GM18873 (cell line): Measurements from ENCODE around the gene SUMO3.

Experiments
- ATAC-seq: cut with Tn5 transposase; IDR thresholded peaks from one replicate; pipeline ENCODE4 v1.9.1; 2021; ENCODE audit warnings: mild to moderate bottlenecking, moderate library complexity, moderate number of reproducible peaks; ENCODE audit not compliant: unreplicated experiment, low FRiP score

SUMO3 gene

GRCh38 chr21:44831227-44831860 is 13.5 kb upstream of the SUMO3 start:
- no peak for ATAC-seq

DNA sequence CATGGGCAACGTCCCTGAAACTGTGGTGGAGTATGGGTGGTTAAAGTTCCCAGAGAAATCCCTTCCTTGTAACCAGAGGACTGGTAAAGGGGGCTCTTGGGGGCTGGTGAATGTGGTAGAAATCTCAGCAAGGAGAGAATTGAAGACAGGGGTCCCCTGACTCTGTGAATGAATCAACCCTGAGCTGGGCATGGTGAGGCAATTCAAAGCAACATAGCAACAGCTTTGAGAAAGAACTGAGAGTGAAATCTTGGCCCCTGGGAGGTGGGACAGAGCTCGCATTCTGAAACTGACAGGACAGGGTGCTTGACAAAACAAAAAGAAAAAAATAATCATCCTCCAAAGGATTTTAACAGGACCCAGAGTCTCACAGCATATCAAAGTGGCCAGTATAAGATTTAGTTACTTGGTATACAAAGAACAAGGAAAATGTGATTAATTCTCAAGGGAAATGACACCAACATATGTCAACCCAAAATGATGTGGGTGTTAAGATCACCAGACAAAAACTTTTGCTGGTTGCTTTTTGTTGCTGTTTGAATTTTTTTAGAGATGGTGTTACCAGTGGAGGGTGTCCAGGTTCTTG is 11.7 kb upstream of the SUMO3 start:
- ATAC-seq = no peak

DNA sequence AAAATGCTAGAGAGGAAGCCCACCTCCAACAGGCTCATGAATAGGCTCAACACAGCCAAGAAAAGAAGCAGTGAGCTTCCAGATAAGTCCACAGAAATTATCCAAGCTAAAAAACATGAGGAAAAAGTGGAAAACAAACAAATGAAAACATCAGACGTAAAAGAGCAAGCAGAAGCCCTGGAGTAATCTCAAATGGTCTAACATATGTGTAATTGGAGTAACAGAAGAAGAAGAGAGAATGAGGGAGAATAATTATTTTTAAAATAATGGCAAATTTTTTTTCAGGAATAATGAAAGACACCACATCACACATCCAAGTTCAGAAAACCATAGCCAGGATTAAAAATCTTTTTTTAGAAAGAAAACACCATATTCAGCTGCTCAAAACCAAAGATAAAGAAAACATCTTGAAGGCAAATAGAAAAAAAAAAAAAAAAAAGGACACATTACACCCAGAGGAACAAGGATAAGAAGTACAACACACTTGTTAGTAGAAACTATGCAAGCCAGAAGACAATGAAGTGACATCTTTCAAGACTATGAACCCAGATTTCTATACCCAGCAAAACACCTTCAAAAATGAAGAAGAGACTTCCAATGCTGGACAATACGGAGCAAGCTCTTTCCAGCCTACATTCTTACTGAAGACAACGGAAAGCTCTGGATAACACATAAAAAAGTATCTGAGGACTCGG is 10.6 kb upstream of the SUMO3 start:
- ATAC-seq = no peak

DNA sequence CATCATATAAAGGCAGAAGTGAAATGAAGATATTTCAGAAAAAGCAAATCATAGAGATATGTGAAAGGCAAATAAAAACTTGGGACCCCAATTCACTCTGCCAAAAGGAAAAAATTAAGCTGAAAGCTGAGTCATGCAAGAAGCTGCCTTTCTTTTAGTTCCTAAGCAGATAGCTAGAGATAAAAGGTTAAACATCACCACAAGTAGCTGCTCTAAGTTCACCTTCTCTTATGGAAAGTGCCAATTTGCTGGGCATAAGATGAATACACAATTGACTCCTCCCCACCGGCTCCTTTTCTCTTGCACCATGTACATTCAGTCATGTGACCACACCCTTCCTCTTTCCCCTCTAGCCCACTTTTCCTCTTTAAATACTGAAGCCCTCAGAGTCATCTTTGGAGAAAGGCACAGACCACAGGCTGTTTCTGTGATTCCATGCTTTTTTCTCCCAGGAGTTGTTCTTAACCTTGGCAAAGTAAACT is 5.4 kb upstream of the SUMO3 start:
- no peak for ATAC-seq

- no peak for ATAC-seq
Observed at GRCh38 chr21:44822484-44823178, 4.8 kb upstream of the SUMO3 start.

- ATAC-seq = no peak
Observed at GRCh38 chr21:44820851-44821250, 3.0 kb upstream of the SUMO3 start.

DNA sequence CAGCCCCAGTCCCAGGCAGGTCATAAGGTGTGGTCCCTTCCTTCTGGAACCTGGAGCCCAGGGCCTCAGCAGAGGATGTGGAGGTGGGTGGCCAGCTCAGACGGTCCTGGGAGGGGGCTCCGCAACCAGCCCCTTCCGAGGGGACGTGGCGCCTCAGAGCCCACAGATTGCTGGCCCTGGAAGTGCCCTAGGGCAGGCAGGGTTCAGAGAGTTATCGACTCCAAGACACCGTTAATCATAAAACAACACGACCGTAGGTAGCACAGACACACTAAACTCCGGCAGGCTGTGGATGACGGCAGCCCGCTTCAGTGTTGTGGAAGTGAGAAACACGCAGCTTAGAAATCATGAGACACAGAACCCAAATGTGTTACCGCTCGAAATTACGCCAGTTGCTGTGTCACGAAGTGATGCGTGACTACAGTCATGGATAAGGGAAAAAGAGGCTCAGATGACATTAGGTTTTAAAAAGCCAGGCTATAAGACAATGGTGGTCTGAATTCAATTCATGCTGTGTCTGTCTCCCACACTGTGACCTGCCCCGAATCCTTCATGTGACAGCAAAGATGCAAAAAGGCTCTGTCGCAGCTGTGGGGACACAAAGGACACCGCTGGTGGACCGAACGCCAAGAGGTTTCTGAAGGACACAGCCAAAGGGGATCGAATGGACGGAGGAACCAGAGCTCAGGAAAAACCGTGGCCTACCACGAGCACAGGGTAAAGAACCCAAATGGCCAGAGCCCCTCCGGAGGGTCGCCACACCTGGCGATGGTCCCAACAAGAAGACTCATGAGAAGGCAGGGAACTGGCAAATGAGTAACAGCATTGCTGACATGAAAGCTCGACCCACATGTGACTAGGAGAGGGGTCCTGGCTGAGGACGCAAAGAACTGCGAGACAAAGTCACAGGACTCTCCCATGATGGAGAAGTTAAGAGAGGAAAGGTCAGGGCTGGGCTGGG is 1.7 kb upstream of the SUMO3 start:
- no peak for ATAC-seq

- ATAC-seq = no peak
Observed at GRCh38 chr21:44818640-44819011, 764 bp upstream of the SUMO3 start.

DNA sequence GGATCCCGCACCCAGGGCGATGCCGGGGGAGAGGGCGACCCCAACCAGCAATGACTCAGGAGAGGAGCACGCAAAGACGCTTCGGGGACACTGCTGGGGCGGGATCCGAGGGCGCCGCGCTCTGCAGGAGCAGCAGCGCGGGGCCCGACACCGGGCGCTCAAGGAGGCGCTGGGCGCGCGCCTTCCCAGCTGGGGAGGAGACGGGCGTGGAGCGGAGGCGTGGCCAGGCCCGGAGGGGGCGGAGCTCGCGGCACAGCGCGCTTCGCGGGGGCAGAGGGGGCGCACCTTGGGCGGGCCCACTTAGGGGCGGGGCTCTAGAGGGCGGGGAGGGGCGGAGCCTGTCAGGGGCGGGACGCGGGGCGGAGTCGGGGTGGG is 369 bp downstream of the SUMO3 start:
- ATAC-seq = no peak

DNA sequence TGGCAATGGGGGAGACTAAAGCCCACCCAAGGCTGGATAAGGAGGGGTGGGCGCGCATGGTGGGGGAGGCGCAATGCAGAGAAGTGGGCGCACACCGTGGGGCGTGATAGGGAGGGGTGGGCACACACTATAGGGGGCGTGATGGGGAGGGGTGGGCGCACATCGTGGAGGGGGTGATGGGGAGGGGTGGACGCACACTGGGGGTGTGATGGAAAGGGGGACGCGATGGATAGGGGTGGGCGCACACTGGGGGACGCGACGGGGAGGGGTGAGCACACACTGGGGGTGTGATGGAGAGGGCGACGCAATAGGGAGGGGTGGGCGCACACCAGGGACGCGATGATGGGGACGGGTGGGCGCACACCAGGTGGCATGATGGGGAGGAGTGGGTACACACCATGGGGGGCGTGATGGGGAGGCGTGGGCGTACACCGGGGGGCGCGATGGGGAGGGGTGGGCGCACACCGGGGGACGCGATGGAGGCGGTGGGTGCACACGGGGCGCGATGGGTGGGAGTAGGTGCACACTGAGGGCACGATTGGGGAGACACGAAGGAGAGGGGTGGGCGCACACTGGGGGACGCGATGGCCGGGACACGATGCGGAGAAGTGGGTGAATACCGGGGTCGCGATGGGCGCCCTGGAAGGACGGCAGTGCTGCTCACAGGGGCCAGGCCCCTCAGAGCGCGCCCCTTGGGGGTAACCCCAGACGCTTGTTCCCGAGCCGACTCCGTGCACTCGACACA is 929 bp downstream of the SUMO3 start:
- no peak for ATAC-seq

DNA sequence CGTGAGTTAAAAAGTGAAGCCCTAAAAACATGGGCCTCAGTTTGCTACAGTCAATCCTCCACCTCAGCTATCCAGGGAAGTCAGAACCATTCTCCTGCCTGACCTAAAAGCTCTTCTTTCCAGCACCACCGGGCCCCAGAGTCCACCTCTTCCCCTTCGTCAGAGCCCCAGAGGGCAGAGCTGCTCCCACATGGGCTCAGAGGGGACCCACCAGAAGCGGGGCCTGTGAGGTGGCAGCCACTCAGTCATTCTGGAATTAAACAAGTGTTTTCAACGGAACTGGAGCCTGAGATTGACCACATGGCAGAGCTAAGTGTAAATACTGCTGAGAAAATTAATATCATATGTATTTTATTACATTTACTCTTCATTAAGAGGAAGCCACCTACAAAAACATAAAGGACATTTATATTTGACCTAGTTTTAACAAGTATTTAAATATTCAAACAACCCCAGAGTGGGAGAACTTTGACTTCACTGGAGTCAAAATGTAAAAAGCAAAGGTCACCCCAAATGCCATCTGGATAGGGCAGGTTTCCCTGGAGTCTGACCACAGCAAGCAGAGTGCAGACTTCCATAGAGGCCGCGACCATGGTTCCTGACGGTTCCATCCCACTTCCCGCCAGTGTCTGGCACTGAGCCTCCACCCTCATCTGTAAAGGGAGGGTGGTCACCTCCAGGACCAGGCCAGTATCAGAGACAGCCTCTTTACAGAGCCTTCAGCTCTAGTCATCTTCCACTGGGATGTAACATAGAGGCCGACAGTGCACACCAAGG is 1.8 kb downstream of the SUMO3 start:
- no peak for ATAC-seq

GRCh38 chr21:44815225-44815624 is 2.6 kb downstream of the SUMO3 start:
- ATAC-seq = no peak

- ATAC-seq = no peak
Observed at GRCh38 chr21:44814498-44815023, 3.3 kb downstream of the SUMO3 start.

DNA sequence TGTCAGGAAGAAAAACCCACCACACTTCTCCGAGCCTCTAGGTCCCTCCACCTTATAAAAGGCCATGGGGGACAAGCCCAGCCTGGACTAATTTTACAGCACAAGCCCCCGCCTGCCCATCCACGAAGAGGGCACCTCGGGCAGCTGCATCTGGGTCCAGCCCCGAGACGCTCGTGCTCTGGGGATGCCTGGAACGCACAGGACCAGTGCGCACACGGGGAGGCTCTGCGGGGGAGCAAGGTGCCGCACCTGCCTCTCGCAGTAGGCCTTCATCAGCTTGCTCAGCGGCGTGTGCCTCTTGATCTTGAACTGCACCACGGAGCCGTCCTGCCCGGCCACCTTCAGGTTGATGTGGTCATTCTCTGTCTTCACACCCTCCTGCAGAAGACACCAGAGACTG is 4.1 kb downstream of the SUMO3 start:
- ATAC-seq = no peak

DNA sequence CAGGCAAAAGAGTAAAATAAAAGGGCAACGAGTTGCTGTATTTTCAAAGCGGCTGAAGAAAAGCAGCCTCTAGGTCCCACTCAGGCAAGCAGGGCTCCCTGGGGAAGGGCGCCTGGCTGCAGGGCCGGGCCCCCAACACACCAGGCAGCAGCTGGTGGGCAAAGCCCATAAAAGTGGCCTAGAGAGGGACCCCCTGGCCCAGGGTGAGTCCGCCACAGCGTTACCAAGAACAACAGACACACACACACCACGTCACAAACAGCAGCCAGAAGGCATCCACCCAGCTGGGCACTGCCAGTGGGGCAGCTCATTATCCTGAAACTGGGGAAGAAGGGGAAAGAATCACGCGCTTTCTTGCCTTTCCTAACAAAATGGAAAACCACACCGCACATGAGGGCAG is 4.7 kb downstream of the SUMO3 start:
- no peak for ATAC-seq

GRCh38 chr21:44812640-44813039 is 5.2 kb downstream of the SUMO3 start:
- ATAC-seq = no peak

- ATAC-seq = no peak
Observed at GRCh38 chr21:44810779-44811178, 7.1 kb downstream of the SUMO3 start.

DNA sequence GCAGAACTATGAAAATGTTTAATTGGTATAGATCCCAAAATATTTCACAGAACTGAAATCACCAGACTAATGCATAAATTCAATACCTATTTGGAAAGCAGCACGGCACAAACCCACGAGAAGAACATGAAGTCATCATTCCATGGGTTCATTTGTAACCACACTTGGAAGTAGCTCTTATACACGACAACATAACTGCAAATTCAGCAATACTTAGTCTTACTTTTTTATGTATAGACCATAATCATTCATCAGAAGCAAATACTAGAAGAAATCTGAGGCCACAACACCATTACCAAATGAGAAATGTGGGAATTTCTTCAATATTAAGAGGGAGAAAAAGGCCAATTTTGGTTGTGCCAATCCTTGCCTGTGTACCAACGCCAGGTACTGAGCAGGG is 12.0 kb downstream of the SUMO3 start:
- ATAC-seq = no peak

GRCh38 chr21:44805226-44805625 is 12.6 kb downstream of the SUMO3 start:
- ATAC-seq = no peak
